ENCODE measurements around the gene MIOS.

Gene MIOS

GRCh38 chr7:7566651-7567611 lies at the start of gene MIOS:
MIOS (plus strand) TSS chr7:7566884; CDS start chr7:7572476, 5,592 bp downstream.
- DNase-seq (ENCODE audit: low read depth, low spot score), result peak; percentile 66

- DNase-seq (ENCODE audit: low read depth, low spot score), result no peak
Observed at GRCh38 chr7:7517754-7518153, 48.9 kb upstream of the MIOS start.

- DNase-seq (ENCODE audit: low read depth, low spot score), result no peak
Observed at GRCh38 chr7:7519056-7519455, 47.6 kb upstream of the MIOS start.

- no peak for DNase-seq (ENCODE audit: low read depth, low spot score)
Observed at GRCh38 chr7:7519528-7519927, 47.2 kb upstream of the MIOS start.

GRCh38 chr7:7521259-7521658 lies 45.4 kb upstream of the MIOS start:
- DNase-seq (ENCODE audit: low read depth, low spot score), result no peak

- no peak for DNase-seq (ENCODE audit: low read depth, low spot score)
Observed at GRCh38 chr7:7522421-7522820, 44.3 kb upstream of the MIOS start.

- DNase-seq (ENCODE audit: low read depth, low spot score), result no peak
Observed at GRCh38 chr7:7524121-7524520, 42.6 kb upstream of the MIOS start.

- no peak for DNase-seq (ENCODE audit: low read depth, low spot score)
Observed at GRCh38 chr7:7526006-7526405, 40.7 kb upstream of the MIOS start.

GRCh38 chr7:7527047-7527446 lies 39.6 kb upstream of the MIOS start:
- DNase-seq (ENCODE audit: low read depth, low spot score), result no peak

- no peak for DNase-seq (ENCODE audit: low read depth, low spot score)
Observed at GRCh38 chr7:7529328-7529727, 37.4 kb upstream of the MIOS start.

GRCh38 chr7:7533831-7534430 lies 32.8 kb upstream of the MIOS start:
- no peak for DNase-seq (ENCODE audit: low read depth, low spot score)

GRCh38 chr7:7535691-7536090 lies 31.0 kb upstream of the MIOS start, which contains the start of gene COL28A1:
COL28A1 (minus strand) TSS chr7:7535873; CDS start chr7:7532875, 2,998 bp downstream.
- DNase-seq (ENCODE audit: low read depth, low spot score), result no peak

- no peak for DNase-seq (ENCODE audit: low read depth, low spot score)
Observed at GRCh38 chr7:7536396-7537019, 30.2 kb upstream of the MIOS start.

- DNase-seq (ENCODE audit: low read depth, low spot score), result no peak
Observed at GRCh38 chr7:7537711-7538110, 29.0 kb upstream of the MIOS start.

- DNase-seq (ENCODE audit: low read depth, low spot score), result no peak
Observed at GRCh38 chr7:7539152-7539551, 27.5 kb upstream of the MIOS start.

- no peak for DNase-seq (ENCODE audit: low read depth, low spot score)
Observed at GRCh38 chr7:7539711-7540110, 27.0 kb upstream of the MIOS start.

- DNase-seq (ENCODE audit: low read depth, low spot score), result no peak
Observed at GRCh38 chr7:7542251-7542835, 24.3 kb upstream of the MIOS start.

GRCh38 chr7:7548407-7548806 lies 18.3 kb upstream of the MIOS start:
- DNase-seq (ENCODE audit: low read depth, low spot score), result no peak

- no peak for DNase-seq (ENCODE audit: low read depth, low spot score)
Observed at GRCh38 chr7:7550663-7551062, 16.0 kb upstream of the MIOS start.

GRCh38 chr7:7552199-7552598 lies 14.5 kb upstream of the MIOS start:
- no peak for DNase-seq (ENCODE audit: low read depth, low spot score)

- DNase-seq (ENCODE audit: low read depth, low spot score), result no peak
Observed at GRCh38 chr7:7553386-7553785, 13.3 kb upstream of the MIOS start.

GRCh38 chr7:7554021-7554432 lies 12.7 kb upstream of the MIOS start:
- DNase-seq (ENCODE audit: low read depth, low spot score), result no peak
